NCI-H526 treated with DMSO at 0.1 percent for 48 hours (cell line): ENCODE results near the gene NT5DC4.

Source experiments
- DNase-seq: peaks from one replicate; lab custom pipeline; 2025; lab: John Stamatoyannopoulos, UW

Gene NT5DC4

GRCh38 chr2:112754564-112754963 is 33.7 kb downstream of the NT5DC4 start:
- no peak for DNase-seq

GRCh38 chr2:112755444-112755843 is 34.6 kb downstream of the NT5DC4 start:
- DNase-seq, result no peak

DNA sequence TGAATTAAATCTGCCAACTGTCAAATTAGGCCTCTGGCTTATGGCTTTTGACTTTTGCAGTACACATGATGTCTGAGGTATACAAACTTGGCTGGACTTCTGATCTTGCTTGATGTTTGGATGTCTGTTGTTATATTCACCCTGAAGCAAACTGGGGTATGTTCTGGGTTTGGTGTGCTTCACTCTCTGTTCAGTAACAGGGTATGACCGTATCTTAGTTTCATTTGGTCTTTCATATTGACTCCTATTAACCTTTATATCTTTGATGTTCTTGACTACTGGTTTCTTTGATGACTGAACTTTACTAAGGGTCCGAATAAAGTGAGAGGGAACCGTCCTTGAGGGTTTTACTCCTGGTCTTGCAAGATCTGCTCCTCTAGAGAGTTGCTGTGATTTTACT is 35.4 kb downstream of the NT5DC4 start:
- no peak for DNase-seq

- no peak for DNase-seq
Measured at GRCh38 chr2:112757265-112757664, 36.4 kb downstream of the NT5DC4 start.

GRCh38 chr2:112758711-112759110 is 37.9 kb downstream of the NT5DC4 start:
- DNase-seq, result no peak

DNA sequence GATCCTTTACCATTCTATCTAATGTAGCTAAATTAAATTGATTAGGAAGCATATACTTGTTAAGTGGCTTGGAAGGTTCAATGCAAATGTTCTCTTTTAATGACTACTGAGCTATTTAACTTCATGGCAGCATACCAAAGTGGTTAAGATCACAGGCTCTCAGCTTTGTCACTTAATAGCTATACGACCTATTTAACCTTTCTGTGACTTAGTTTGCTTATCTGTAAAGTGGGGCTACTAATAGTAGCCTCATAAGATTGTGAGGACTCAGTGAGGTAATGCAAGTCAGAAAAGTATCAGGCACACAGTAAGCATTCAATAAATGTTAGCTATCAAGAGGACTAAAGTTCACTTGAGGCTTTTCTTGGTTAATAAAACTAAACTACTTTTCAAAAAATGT is 39.3 kb downstream of the NT5DC4 start:
- no peak for DNase-seq

GRCh38 chr2:112762276-112762675 is 41.5 kb downstream of the NT5DC4 start:
- no peak for DNase-seq

DNA sequence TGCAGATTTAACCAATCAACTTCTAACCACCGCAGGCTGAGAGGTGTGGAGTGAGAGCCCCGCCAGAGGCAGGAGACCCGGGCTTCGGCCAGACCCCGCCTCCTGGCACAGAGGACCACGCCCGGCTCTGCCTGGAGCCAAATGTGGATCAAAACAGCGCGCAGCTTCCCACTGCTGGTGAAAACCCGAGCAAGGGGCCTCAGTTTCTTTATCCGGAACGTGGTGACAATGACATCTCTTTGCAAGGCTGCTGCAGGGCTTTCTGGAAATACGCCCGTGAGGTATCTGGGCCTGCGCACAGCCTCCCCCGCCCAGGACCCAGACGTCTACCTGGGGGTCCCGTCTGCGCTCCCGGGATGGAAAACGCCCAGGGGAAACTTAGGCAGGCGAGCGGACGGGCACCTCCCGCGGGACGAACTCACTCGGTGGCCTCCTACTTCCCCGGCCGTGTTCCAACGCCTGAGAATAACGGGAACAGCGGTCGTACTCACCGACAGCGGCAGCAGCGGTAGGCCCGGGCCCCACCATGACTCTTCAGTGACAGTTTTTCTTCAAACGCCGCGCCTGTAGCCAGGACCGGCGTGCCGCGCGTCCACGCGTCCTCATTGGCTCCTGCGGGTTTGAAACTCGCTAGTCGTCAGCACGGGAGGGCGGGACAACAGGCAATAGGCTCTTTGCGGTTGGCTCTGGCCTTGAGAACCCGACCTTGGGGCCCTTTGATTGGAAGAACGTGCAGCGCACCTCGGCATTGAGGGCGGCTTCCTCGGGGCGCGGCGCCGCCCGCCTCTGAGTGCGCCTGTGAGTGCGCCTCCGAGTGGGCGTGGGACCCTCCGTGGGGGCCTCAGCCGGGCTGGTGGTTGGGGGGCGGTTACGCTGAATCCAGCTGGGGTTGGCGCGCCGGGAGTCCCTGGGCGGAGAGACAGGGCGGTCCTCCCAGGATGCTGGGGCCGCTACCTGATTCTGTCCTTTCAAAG is 43.5 kb downstream of the NT5DC4 start, which contains the start of gene CKAP2L:
Gene CKAP2L (minus strand): TSS at position 539 of the 974 bp plus-strand sequence. CDS start 11 bp downstream, at position 528.
- peak; percentile 95 for DNase-seq

DNA sequence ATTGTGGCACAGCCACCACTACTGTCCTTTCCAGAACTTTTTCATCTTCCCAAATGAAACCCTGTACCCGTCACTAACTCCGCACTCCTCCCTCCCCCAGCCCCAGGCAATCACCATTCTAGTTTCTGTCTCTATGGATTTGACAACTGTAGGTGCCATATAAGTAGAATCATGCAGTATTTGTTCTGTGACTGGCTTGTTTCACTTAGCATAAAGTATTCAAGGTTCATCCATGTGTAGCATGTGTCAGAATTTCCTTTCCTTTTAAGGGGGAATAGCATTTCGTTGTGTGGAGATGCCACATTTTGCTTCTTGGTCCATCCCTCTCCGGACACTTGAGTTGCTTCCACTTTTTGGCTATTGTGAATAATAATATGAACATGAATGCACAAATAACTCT is 44.4 kb downstream of the NT5DC4 start:
- no peak for DNase-seq

GRCh38 chr2:112767693-112768330 is 47.0 kb downstream of the NT5DC4 start:
- no peak for DNase-seq

DNA sequence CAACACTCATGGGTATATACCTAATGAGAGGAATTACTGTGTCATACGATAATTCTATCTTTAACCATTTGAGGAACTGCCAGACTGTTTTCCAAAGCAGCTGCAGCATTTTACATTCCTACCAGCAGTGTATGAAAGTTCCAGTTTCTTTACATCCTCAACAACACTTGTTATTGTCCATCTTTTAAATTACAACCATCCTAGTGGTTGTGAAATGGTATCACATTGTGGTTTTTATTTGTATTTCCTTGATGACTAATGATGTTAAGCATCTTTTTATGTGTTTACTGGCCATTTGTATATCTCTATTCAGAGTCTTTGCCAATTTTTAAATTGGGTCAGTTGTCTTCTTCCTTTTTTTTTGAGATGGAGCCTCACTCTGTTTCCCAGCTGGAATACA is 47.6 kb downstream of the NT5DC4 start:
- no peak for DNase-seq

DNA sequence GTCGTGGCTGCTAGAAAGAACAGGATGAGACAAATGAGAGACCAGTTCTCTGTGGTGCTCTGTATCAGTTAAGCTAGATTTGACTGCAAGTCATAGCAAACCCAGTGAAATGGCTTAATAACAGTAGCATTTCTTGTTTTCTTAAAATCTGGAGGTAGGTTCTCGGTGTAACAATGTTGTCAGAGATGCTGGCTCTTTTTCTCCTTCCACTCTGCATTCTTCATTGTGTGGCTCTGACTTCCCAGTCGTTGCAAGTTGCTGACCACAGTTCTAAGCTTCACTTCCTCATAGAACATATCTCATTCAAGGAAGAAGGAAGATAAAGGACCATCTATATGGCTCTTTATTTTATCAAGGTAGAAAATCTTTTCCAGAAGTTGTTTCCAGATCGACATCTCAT is 51.5 kb downstream of the NT5DC4 start:
- no peak for DNase-seq

- DNase-seq, result no peak
Measured at GRCh38 chr2:112772911-112773475, 52.2 kb downstream of the NT5DC4 start.

GRCh38 chr2:112773556-112773955 is 52.7 kb downstream of the NT5DC4 start:
- DNase-seq, result no peak

GRCh38 chr2:112774536-112775285 is 53.9 kb downstream of the NT5DC4 start:
- no peak for DNase-seq

DNA sequence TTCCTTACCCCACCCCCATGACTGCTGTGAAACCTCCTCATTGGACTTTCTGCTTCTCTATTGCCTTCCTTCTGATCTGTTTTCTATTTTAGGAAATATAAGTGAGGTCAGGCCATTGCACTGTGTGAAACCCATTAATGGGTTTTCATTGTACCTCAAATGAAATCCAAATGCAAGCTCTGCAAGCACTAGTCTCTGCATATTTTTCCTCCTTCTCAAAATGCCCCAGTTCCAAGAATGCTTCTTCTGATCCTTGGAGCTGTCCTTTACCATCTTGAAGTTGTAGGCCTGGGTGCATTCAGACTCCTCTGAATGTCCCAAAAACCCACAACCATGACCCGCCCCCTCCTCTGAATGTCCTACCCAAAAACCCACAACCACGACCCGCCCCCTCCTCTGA is 55.3 kb downstream of the NT5DC4 start:
- DNase-seq, result no peak

DNA sequence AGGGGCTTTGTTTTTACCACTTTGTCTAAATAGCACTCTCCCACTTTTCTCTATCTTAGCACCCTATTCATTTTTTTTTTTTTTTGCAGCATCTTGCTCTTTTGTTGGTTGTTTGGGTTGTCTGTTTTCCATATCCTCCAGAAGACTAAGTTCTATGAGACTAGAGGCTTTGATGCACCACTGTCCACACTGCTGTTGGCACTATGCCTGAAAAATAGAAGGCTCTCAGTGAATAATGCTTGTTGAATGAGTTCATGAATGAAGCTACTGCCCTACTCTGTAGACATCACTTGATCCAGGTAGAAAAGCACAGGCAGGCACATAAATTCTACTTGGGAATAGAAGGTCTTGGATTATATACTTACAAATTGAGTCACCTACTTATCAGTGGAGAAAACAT is 56.2 kb downstream of the NT5DC4 start:
- no peak for DNase-seq

GRCh38 chr2:112779598-112779997 is 58.8 kb downstream of the NT5DC4 start:
- no peak for DNase-seq

DNA sequence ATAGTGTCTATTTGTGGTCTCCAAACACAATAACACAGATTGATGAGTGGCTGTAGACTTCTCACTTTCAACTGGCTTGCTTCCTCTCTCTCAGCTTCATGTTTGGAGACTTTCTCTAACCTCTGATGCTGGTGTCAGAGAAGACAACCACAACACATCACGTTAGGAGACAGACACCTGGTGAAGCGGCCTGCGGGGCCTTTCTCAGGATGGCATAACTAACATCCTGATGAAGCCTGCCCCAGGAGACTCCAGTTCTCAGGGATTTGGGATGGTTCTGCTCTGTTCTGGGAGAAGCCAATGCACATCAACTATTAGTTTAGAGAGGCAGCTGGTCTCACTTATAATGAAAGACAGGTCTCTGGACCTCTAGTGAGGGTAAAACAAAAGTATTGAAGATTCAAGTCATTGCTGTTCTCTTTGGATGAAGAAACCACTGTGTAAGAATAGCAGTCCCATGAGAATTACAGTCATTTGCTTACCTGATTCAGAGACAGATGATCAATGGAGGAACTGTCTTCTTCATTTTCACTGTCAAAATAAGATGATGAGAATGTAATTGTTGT is 61.5 kb downstream of the NT5DC4 start:
- DNase-seq, result no peak

- no peak for DNase-seq
Measured at GRCh38 chr2:112783187-112783714, 62.4 kb downstream of the NT5DC4 start.
